Adrenal gland (tissue), 12 donors: ENCODE data around the gene NCOA5. TPM values are rescaled to one million over a fixed set of nuclear protein-coding genes. Genes with fewer than 3 reads are reported as not detected.
A peak's percentile ranks its signal among the peaks of the same experiment; 100 is the strongest.

Experiments used
- DNase-seq, 7 donors: peaks; one replicate each; pipeline ENCODE4 v3.0.0-alpha.2; 2019 to 2020
- H3K27ac ChIP-seq, 5 donors: fragments of 200-600 bp; sonication (generic) in 4 of 5; 1 replicate in 3 of 5; 2 replicates in 2 of 5; pipeline versions ENCODE4 v1.5.1 to v1.8.0; 2016 to 2020; ENCODE audit warnings: mild to moderate bottlenecking in 1 of 5
- H3K27me3 ChIP-seq: fragments of 200-600 bp; 2 replicates; pipeline ENCODE4 v1.8.0; 2021
- H3K36me3 ChIP-seq, 2 donors: fragments of 200-600 bp; replicated peaks in 1 of 2; 1 replicate in 1 of 2; 2 replicates in 1 of 2; pipeline versions ENCODE4 v1.5.1 to v1.8.0; 2018 to 2022
- H3K4me1 ChIP-seq, 2 donors: fragments of 200-600 bp; replicated peaks in 1 of 2; 1 replicate in 1 of 2; 2 replicates in 1 of 2; pipeline versions ENCODE4 v1.5.1 to v1.8.0; 2018 to 2021
- H3K4me3 ChIP-seq, 4 donors: fragments of 200-600 bp; sonication (generic) in 3 of 4; one replicate each; pipeline ENCODE4 v1.5.1; 2016 to 2018
- H3K9me3 ChIP-seq, 3 donors: fragments of 200-600 bp; sonication (generic) in 1 of 3; replicated peaks in 1 of 3; 1 replicate in 2 of 3; 2 replicates in 1 of 3; pipeline versions ENCODE4 v1.5.1 to v1.8.0; 2016 to 2021
- POLR2A ChIP-seq, 2 donors: fragments of 450-650 bp; IDR thresholded peaks; one replicate each; pipeline ENCODE4 v1.6.1; 2017; ENCODE audit warnings: antibody characterized with exemption in 2 of 2, mild to moderate bottlenecking in 2 of 2, moderate library complexity in 1 of 2
- WGBS, 4 donors: extraction: QIAGEN DNeasy Blood & Tissue Kit in 2 of 4; methylation state at CpG; one replicate each; pipeline versions ENCODE4 v1.1.5 to v1.1.7; 2013 to 2017; 5-methylcytosine and 5-hydroxymethylcytosine counted together
- intact Hi-C, 2 donors: fragments of 100-400 bp; cut with DNase I; formaldehyde crosslinking; loops; one replicate each; pipeline versions ENCODE4 v1.14.1 to v1.15.0; 2022 to 2023
- polyA plus RNA-seq, 3 donors: library from polyadenylated mRNA; stranded (reverse); fragments of 200-250 nt in 2 of 3; fragments of 350-450 nt in 1 of 3; fragmentation: Illumina TruSeq in 1 of 3; extraction: RNeasy Lipid Tissue Mini Kit (QIAGEN cat#74804) in 1 of 3; gene quantifications; one replicate each; pipeline ENCODE4 v1.2.3, GENCODE V29; 2013 to 2014
- total RNA-seq, 9 donors: library from RNA; depleted of rRNA in 4 of 9; stranded (reverse); fragments of >200 nt in 4 of 9; fragments of 120-200 nt in 1 of 9; fragmentation: NEBNext Ultra II Directional in 1 of 9; extraction: Animal tissue kit (Norgen Biotek cat#: 25700) in 1 of 9; gene quantifications; one replicate each; pipeline versions ENCODE4 v1.1.0 to v1.2.4, GENCODE V29; 2013 to 2023
- TF ChIP-seq, protein P1 (sequence below), 6 experiments: fragments of 450-650 bp in 4 of 6; fragments of 200-600 bp in 2 of 6; sonication (generic) in 1 of 6; IDR thresholded peaks; 1 replicate in 5 of 6; 2 replicates in 1 of 6; pipeline versions ENCODE4 v1.5.1 to v1.8.0; 2016 to 2021; ENCODE audit warnings: antibody characterized with exemption in 6 of 6, mild to moderate bottlenecking in 2 of 6, moderate library complexity in 1 of 6
- donor health status: healthy with polysubstance abuse.
- donor health status: Bipolar disorder and iron deficiency.
- donor health status: DM: yes; HTN: yes; CAD: no.
- donor health status: DM: no; HTN: no; CAD: no.
- donor health status: DM: no; HTN: no; CAD: no.
- donor health status: DM: yes; HTN: yes; CAD: no.

NCOA5 gene
- total and polyA plus RNA-seq, 12 donors: 17.8 to 44.8 (median 24.7) TPM

- Histone ChIP-seq H3K4me3 (no peak overlapping the region), H3K36me3 (peaks cover 0 to 58% of the 10 kb centered on the region in 2 donors), H3K27me3 (no peaks in the 10 kb centered on the region), H3K27ac (no peak overlapping the region), H3K9me3 (no peaks in the 10 kb centered on the region), H3K4me1 (peaks cover 0 to 10% of the 10 kb centered on the region in 2 donors)
- no peak for DNase-seq
- 88 to 93% (median 91%) methylated on average over 4 of the region's 4 CpGs for WGBS, 4 donors
- intact Hi-C loops: loop anchor here in 1 of 2 donors (10.0 kb wide), 1 partner anchor 48 kb away; the partner anchor contains the start of gene SLC12A5
- TF ChIP-seq, protein P1, sequence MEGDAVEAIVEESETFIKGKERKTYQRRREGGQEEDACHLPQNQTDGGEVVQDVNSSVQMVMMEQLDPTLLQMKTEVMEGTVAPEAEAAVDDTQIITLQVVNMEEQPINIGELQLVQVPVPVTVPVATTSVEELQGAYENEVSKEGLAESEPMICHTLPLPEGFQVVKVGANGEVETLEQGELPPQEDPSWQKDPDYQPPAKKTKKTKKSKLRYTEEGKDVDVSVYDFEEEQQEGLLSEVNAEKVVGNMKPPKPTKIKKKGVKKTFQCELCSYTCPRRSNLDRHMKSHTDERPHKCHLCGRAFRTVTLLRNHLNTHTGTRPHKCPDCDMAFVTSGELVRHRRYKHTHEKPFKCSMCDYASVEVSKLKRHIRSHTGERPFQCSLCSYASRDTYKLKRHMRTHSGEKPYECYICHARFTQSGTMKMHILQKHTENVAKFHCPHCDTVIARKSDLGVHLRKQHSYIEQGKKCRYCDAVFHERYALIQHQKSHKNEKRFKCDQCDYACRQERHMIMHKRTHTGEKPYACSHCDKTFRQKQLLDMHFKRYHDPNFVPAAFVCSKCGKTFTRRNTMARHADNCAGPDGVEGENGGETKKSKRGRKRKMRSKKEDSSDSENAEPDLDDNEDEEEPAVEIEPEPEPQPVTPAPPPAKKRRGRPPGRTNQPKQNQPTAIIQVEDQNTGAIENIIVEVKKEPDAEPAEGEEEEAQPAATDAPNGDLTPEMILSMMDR (IDR thresholded peaks at IDR 0.05): no peak
- TF ChIP-seq POLR2A (IDR thresholded peaks at IDR 0.05): no peak
Observed at GRCh38 chr20:46073024-46073423, 16.7 kb downstream of the NCOA5 start.

DNA sequence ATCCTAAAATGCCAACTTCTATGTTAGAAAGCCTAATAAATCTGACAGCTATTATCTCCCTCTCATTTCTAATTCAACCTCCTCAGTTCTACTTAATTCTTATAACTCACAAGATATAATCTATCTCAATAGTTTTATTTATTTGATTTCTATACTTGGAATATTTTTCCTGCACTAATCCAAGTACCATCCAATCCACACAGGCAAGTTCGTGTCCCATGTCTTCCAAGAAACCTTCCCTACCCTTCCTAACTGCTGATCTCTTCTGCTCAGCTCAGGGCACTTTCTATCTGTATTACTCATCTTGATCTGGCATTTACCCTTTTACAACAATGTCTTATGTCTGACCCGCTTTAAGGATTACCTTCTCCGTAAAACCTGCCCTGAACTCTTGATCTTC is 18.2 kb downstream of the NCOA5 start:
- no peaks in the 10 kb centered on the region for H3K27me3 ChIP-seq
- TF ChIP-seq, protein P1 (IDR thresholded peaks at IDR 0.05): no peak
- no peak for TF ChIP-seq POLR2A (IDR thresholded peaks at IDR 0.05)
- peaks cover 0 to 62% of the 10 kb centered on the region in 2 donors for H3K36me3 ChIP-seq
- no peak overlapping the region for H3K27ac ChIP-seq
- peaks cover 0 to 10% of the 10 kb centered on the region in 2 donors for H3K4me1 ChIP-seq
- no peaks in the 10 kb centered on the region for H3K9me3 ChIP-seq
- WGBS, 4 donors: 66 to 85% (median 77%) methylated on average over 3 of the region's 3 CpGs
- no peak overlapping the region for H3K4me3 ChIP-seq
- intact Hi-C loops: loop anchor here in 1 of 2 donors (10.0 kb wide), 1 partner anchor 47 kb away; the partner anchor contains the start of gene SLC12A5
- no peak for DNase-seq

DNA sequence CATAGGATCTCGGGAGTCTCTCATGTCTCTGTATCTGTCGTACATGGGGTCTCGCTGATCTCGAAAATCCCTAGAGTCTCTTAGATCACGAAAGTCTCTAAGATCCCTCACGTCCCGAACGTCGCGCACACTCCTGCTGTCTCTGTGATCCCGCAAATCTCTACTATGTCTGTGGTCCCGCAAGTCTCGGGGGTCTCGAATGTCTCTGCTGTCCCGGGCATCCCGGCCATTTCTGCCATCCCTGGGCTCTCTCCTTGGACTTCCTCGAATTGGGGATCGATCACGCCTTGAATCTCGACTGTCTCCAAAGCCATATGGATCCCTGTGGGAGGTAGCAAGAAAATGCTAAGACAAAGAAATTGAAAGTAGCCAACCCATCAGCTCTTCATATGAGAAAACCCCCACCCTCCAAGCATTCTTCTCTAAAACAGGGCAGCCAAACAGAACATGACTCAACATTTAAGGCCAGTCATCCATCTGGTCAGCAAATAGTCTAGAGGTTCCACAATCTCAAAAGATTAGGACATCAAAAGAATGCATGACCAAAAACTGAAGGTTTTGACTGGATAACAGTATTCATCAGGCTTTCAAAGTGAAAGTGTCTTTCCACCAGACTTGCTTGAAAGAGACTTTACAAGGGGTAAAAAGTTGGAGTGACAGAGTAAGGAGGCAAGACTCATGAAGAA is 19.4 kb downstream of the NCOA5 start:
- no peak overlapping the region for H3K27ac ChIP-seq
- peak in 1 of 7 donors; percentile 37 for DNase-seq
- H3K27me3 ChIP-seq: no peaks in the 10 kb centered on the region
- H3K4me1 ChIP-seq: peaks cover 0 to 10% of the 10 kb centered on the region in 2 donors
- 95 to 97% (median 95%) methylated on average over 20 of the region's 20 CpGs for WGBS, 4 donors
- H3K4me3 ChIP-seq: no peak overlapping the region
- intact Hi-C loops: loop anchor here in 1 of 2 donors (10.0 kb wide), 1 partner anchor 46 kb away; the partner anchor contains the start of gene SLC12A5
- TF ChIP-seq POLR2A (IDR thresholded peaks at IDR 0.05): no peak
- TF ChIP-seq, protein P1 (IDR thresholded peaks at IDR 0.05): no peak
- peaks cover 0 to 67% of the 10 kb centered on the region in 2 donors for H3K36me3 ChIP-seq
- H3K9me3 ChIP-seq: no peaks in the 10 kb centered on the region

GRCh38 chr20:46065691-46066090 is 24.1 kb downstream of the NCOA5 start:
- no peak overlapping the region for H3K4me3 ChIP-seq
- peaks cover 0 to 89% of the 10 kb centered on the region in 2 donors for H3K36me3 ChIP-seq
- TF ChIP-seq, protein P1 (IDR thresholded peaks at IDR 0.05): no peak
- no peak for TF ChIP-seq POLR2A (IDR thresholded peaks at IDR 0.05)
- H3K27me3 ChIP-seq: no peaks in the 10 kb centered on the region
- intact Hi-C loops: no loop called here
- H3K4me1 ChIP-seq: peaks cover 0 to 17% of the 10 kb centered on the region in 2 donors
- 87 to 100% (median 93%) methylated on average over 3 of the region's 3 CpGs for WGBS, 4 donors
- H3K27ac ChIP-seq: no peak overlapping the region
- H3K9me3 ChIP-seq: no peaks in the 10 kb centered on the region
- DNase-seq: no peak
